ENCODE measurements around the gene OR10A2. TPM values are rescaled to one million over a fixed set of nuclear protein-coding genes. Genes with fewer than 3 reads are reported as not detected.
A peak's percentile ranks its signal among the peaks of the same experiment; 100 is the strongest.
"Not testable (repeated sequence)": the region's sequence is repeated elsewhere in the genome, so short reads cannot be mapped to it uniquely, and the experiment has no call there.

Gene OR10A2
- total and polyA plus RNA-seq, 4 donors = not detected

DNA sequence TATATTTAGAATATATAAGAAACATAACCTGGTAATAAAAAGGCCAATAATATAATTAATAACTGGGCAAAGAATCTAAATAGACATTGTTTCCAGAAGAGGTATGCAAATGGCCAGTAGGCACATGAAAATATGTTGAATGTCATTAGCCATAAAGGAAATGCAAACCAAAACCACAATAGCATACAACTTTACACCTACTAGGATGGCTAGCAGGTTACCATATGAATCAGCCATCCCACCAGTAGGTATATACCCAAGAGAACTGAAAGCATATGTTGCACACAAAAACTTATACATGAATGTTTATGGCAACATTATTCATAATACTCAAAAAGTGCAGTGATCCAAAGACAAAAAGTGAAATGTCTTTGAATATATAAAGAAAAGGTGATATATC, 32.2 kb downstream of the OR10A2 start:
- TF ChIP-seq, protein P1, sequence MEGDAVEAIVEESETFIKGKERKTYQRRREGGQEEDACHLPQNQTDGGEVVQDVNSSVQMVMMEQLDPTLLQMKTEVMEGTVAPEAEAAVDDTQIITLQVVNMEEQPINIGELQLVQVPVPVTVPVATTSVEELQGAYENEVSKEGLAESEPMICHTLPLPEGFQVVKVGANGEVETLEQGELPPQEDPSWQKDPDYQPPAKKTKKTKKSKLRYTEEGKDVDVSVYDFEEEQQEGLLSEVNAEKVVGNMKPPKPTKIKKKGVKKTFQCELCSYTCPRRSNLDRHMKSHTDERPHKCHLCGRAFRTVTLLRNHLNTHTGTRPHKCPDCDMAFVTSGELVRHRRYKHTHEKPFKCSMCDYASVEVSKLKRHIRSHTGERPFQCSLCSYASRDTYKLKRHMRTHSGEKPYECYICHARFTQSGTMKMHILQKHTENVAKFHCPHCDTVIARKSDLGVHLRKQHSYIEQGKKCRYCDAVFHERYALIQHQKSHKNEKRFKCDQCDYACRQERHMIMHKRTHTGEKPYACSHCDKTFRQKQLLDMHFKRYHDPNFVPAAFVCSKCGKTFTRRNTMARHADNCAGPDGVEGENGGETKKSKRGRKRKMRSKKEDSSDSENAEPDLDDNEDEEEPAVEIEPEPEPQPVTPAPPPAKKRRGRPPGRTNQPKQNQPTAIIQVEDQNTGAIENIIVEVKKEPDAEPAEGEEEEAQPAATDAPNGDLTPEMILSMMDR (IDR thresholded peaks at IDR 0.05; ENCODE audit: control extremely low read depth, extremely low read depth) = no peak
- Histone ChIP-seq H3K4me1 (ENCODE audit: control insufficient read depth in 5 of 5, insufficient read depth in 5 of 5, low read length in 5 of 5) (no peaks in the 10 kb centered on the region), H3K27me3 (ENCODE audit: control insufficient read depth in 3 of 3, insufficient read depth in 3 of 3, low read length in 2 of 3) (no peaks in the 10 kb centered on the region), H3K9ac (ENCODE audit: insufficient read depth in 1 of 2, low read length in 2 of 2) (no peak overlapping the region), H3K36me3 (ENCODE audit: control insufficient read depth in 4 of 4, insufficient read depth in 4 of 4, low read length in 4 of 4) (no peaks in the 10 kb centered on the region), H3K27ac (ENCODE audit: low read depth in 1 of 2, low read length in 1 of 2) (no peak overlapping the region), H3K9me3 (ENCODE audit: control insufficient read depth in 4 of 4, insufficient read depth in 3 of 4, low read length in 3 of 4) (no peaks in the 10 kb centered on the region), H3K4me3 (no peak overlapping the region)
- ATAC-seq (ENCODE audit: insufficient read depth, low FRiP score) (no peak), DNase-seq (no peak)

DNA sequence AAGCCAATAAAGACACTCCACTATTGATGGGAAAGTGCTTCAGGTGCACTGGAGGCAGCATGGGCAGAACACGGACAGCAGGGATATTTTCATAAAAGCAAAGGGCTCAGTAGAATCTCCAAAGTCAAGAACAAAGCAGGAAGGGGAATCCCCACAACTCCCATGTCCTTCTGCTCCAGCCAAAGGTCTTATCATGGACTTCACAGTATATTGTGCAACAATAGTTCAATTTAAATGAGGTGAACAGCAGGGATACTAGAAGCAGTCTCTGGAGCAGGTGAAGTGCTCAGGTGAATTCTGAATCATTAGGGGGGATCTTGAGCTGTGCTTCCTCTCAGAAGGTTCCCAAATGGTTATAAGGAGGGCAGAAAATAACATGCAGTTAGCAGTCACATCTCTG, 36.1 kb downstream of the OR10A2 start:
- 62 to 88% methylated on average over 1 of the region's 1 CpG for WGBS, 2 donors
- DNase-seq = no peak

DNA sequence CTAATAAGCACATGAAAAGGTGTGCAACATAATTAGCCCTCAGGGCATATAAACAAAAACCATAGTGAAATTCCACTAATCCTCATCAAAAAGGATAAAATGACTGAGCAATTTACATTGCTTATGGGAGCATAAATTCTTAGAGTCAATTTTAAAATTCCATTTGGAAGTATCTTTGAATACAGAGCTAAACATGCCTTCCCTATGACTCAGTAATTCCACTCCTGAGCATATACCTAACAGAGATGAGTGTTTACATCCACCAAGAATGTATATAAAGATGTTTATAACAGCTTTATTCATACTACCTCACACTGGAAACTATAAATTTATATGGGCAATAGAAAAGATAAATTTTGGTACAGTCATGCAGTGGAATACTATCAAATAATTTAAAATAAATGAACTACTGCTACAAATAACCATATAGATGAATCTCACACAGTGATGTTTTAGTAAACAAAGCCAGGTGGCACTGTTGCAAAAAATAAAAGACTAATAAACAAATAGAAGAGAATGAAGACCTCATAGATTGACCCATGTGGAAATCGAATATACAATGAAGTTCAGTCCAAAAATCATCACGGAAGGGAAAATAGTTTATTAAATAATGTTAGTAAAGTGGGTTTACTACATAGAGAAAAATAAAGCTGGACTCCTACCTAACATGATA, 37.6 kb downstream of the OR10A2 start:
- H3K27me3 ChIP-seq (ENCODE audit: control insufficient read depth in 3 of 3, insufficient read depth in 3 of 3, low read length in 2 of 3) = no peaks in the 10 kb centered on the region
- no peaks in the 10 kb centered on the region for H3K36me3 ChIP-seq (ENCODE audit: control insufficient read depth in 4 of 4, insufficient read depth in 4 of 4, low read length in 4 of 4)
- H3K27ac ChIP-seq (ENCODE audit: low read depth in 1 of 2, low read length in 1 of 2) = no peak overlapping the region
- H3K4me1 ChIP-seq (ENCODE audit: control insufficient read depth in 5 of 5, insufficient read depth in 5 of 5, low read length in 5 of 5) = no peaks in the 10 kb centered on the region
- H3K4me3 ChIP-seq = no peak overlapping the region
- DNase-seq (peak in 1 of 3 donors; percentile 1), ATAC-seq (ENCODE audit: insufficient read depth, low FRiP score) (no peak)
- TF ChIP-seq, protein P1 (IDR thresholded peaks at IDR 0.05; ENCODE audit: control extremely low read depth, extremely low read depth) = no peak
- 60 to 75% methylated on average over 2 of the region's 2 CpGs for WGBS, 2 donors
- no peaks in the 10 kb centered on the region for H3K9me3 ChIP-seq (ENCODE audit: control insufficient read depth in 4 of 4, insufficient read depth in 3 of 4, low read length in 3 of 4)
- H3K9ac ChIP-seq (ENCODE audit: insufficient read depth in 1 of 2, low read length in 2 of 2) = no peak overlapping the region

More for the DNA sequence above, 36.1 kb downstream of the OR10A2 start:
- TF ChIP-seq, protein P1 (IDR thresholded peaks at IDR 0.05; ENCODE audit: control extremely low read depth, extremely low read depth) = no peak
- Histone ChIP-seq H3K9ac (ENCODE audit: insufficient read depth in 1 of 2, low read length in 2 of 2) (no peak overlapping the region), H3K4me3 (no peak overlapping the region), H3K27ac (ENCODE audit: low read depth in 1 of 2, low read length in 1 of 2) (no peak overlapping the region), H3K36me3 (ENCODE audit: control insufficient read depth in 4 of 4, insufficient read depth in 4 of 4, low read length in 4 of 4) (no peaks in the 10 kb centered on the region), H3K27me3 (ENCODE audit: control insufficient read depth in 3 of 3, insufficient read depth in 3 of 3, low read length in 2 of 3) (no peaks in the 10 kb centered on the region), H3K4me1 (ENCODE audit: control insufficient read depth in 5 of 5, insufficient read depth in 5 of 5, low read length in 5 of 5) (no peaks in the 10 kb centered on the region), H3K9me3 (ENCODE audit: control insufficient read depth in 4 of 4, insufficient read depth in 3 of 4, low read length in 3 of 4) (no peaks in the 10 kb centered on the region)
- ATAC-seq (ENCODE audit: insufficient read depth, low FRiP score) = no peak

DNA sequence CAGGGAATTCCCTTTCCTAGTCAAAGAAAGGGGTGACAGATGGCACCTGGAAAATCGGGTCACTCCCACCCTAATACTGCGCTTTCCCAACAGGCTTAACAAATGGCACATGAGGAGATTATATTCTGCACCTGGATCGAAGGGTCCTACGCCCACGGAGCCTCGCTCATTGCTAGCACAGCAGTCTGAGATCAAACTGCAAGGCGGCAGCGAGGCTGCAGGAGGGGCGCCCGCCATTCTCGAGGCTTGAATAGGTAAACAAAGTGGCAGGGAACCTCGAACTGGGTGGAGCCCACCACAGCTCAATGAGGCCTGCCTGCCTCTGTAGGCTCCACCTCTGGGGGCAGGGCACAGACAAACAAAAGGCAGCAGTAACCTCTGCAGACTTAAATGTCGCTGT, 41.9 kb downstream of the OR10A2 start:
- H3K4me3 ChIP-seq; H3K27ac ChIP-seq (ENCODE audit: low read depth in 1 of 2, low read length in 1 of 2); H3K9ac ChIP-seq (ENCODE audit: insufficient read depth in 1 of 2, low read length in 2 of 2); DNase-seq; H3K27me3 ChIP-seq (ENCODE audit: control insufficient read depth in 3 of 3, insufficient read depth in 3 of 3, low read length in 2 of 3); H3K36me3 ChIP-seq (ENCODE audit: control insufficient read depth in 4 of 4, insufficient read depth in 4 of 4, low read length in 4 of 4); H3K9me3 ChIP-seq (ENCODE audit: control insufficient read depth in 4 of 4, insufficient read depth in 3 of 4, low read length in 3 of 4); H3K4me1 ChIP-seq (ENCODE audit: control insufficient read depth in 5 of 5, insufficient read depth in 5 of 5, low read length in 5 of 5); ATAC-seq (ENCODE audit: insufficient read depth, low FRiP score): not testable (repeated sequence)
- 84 to 98% methylated on average over 13 of the region's 13 CpGs for WGBS, 2 donors
